Loucy (cell line): ENCODE measurements around the gene EAPP.
"Not testable (repeated sequence)": the region's sequence is repeated elsewhere in the genome, so short reads cannot be mapped to it uniquely, and the experiment has no call there.

Experiments used
- H2AFZ ChIP-seq: fragments of 200-600 bp; sonication (generic); 2 replicates; pipeline ENCODE4 v1.6.0; 2016; ENCODE audit warnings: antibody characterized with exemption, mild to moderate bottlenecking, low read length, moderate library complexity
- H3F3A ChIP-seq: fragments of 200-600 bp; 2 replicates; pipeline ENCODE4 v1.6.0; 2016; ENCODE audit warnings: antibody characterized with exemption, low read depth, mild to moderate bottlenecking
- H3K27me3 ChIP-seq: fragments of 200-600 bp; sonication (generic); 2 replicates; pipeline ENCODE4 v1.6.1; 2014; ENCODE audit warnings: low read length, mild to moderate bottlenecking; ENCODE audit not compliant: insufficient read depth, poor library complexity, severe bottlenecking
- H3K36me3 ChIP-seq: fragments of 200-600 bp; sonication (generic); 2 replicates; pipeline ENCODE4 v1.6.1; 2016; ENCODE audit warnings: low read length; ENCODE audit not compliant: insufficient read depth
- H3K4me1 ChIP-seq: fragments of 200-600 bp; sonication (generic); 2 replicates; pipeline ENCODE4 v1.5.1; 2014; ENCODE audit warnings: low read length, mild to moderate bottlenecking; ENCODE audit not compliant: insufficient read depth, poor library complexity, severe bottlenecking
- H3K4me2 ChIP-seq: fragments of 200-600 bp; sonication (generic); 2 replicates; pipeline ENCODE4 v1.6.0; 2014; ENCODE audit warnings: antibody characterized with exemption, low read length, low read depth, mild to moderate bottlenecking; ENCODE audit not compliant: poor library complexity, severe bottlenecking
- H3K4me3 ChIP-seq: fragments of 200-600 bp; sonication (generic); 2 replicates; pipeline ENCODE4 v1.5.1; 2014; ENCODE audit warnings: low read length, mild to moderate bottlenecking, mixed read lengths; ENCODE audit not compliant: poor library complexity, severe bottlenecking
- H3K79me2 ChIP-seq: fragments of 200-600 bp; sonication (generic); 2 replicates; pipeline ENCODE4 v1.6.1; 2014; ENCODE audit warnings: low read length; ENCODE audit not compliant: insufficient read depth
- H3K9ac ChIP-seq: fragments of 200-600 bp; sonication (generic); 2 replicates; pipeline ENCODE4 v1.6.0; 2014; ENCODE audit warnings: mild to moderate bottlenecking, low read depth, low read length, moderate library complexity; ENCODE audit not compliant: poor library complexity, severe bottlenecking
- H3K9me2 ChIP-seq: fragments of 200-600 bp; sonication (generic); replicated peaks from 2 replicates; pipeline ENCODE4 v1.6.1; 2016; ENCODE audit warnings: low read depth, low read length, mixed read lengths
- H3K9me3 ChIP-seq: fragments of 200-600 bp; sonication (generic); 2 replicates; pipeline ENCODE4 v1.6.1; 2014; ENCODE audit warnings: mild to moderate bottlenecking, antibody characterized with exemption, low read length, low read depth; ENCODE audit not compliant: insufficient read depth
- H4K20me1 ChIP-seq: fragments of 200-600 bp; sonication (generic); 2 replicates; pipeline ENCODE4 v1.6.0; 2014; ENCODE audit warnings: antibody characterized with exemption, low read length, mild to moderate bottlenecking; ENCODE audit not compliant: insufficient read depth, poor library complexity, severe bottlenecking
- EZH2phosphoT487 ChIP-seq: fragments of 200-600 bp; IDR thresholded peaks from 2 replicates; pipeline ENCODE4 v1.6.1; 2018; ENCODE audit warnings: antibody characterized with exemption, mild to moderate bottlenecking, moderate library complexity, borderline replicate concordance
- TF ChIP-seq, protein P1 (sequence below): fragments of 200-600 bp; sonication (generic); conservative IDR thresholded peaks from 2 replicates; pipeline ENCODE4 v1.5.1; 2014; ENCODE audit warnings: mild to moderate bottlenecking, antibody characterized with exemption, low read length

The EAPP gene

DNA sequence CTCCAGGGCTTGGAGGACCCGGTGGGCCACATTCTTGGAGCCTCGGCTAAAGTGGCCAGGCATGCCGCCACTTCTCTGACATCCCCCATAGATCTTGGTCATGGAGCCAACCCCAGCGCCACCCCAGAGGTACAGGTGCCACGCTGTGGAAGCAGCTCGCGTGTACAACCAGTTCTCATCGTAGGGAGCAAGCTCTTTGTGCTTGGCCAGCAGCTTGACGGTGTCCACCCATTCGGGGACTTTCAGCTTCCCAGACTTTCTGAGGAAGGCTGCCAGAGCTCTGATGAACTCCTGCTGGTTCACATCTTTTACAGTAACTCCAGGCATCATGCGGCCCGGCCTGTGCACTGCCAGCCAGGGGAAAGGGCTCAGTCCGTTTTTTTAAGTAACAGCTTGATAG, 29.3 kb upstream of the EAPP start:
- TF ChIP-seq, protein P1, sequence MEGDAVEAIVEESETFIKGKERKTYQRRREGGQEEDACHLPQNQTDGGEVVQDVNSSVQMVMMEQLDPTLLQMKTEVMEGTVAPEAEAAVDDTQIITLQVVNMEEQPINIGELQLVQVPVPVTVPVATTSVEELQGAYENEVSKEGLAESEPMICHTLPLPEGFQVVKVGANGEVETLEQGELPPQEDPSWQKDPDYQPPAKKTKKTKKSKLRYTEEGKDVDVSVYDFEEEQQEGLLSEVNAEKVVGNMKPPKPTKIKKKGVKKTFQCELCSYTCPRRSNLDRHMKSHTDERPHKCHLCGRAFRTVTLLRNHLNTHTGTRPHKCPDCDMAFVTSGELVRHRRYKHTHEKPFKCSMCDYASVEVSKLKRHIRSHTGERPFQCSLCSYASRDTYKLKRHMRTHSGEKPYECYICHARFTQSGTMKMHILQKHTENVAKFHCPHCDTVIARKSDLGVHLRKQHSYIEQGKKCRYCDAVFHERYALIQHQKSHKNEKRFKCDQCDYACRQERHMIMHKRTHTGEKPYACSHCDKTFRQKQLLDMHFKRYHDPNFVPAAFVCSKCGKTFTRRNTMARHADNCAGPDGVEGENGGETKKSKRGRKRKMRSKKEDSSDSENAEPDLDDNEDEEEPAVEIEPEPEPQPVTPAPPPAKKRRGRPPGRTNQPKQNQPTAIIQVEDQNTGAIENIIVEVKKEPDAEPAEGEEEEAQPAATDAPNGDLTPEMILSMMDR = no peak
- no peak for TF ChIP-seq EZH2phosphoT487
- Histone ChIP-seq H3K9ac (no peak overlapping the region), H3K9me2 (no peaks in the 10 kb centered on the region), H3K36me3 (peaks cover 70% of the 10 kb centered on the region; the same call in 1 of the 2 replicates), H3F3A (no peaks in the 10 kb centered on the region), H2AFZ (no peak overlapping the region), H4K20me1 (no peaks in the 10 kb centered on the region), H3K9me3 (no peaks in the 10 kb centered on the region), H3K4me2 (no peak overlapping the region), H3K4me1 (no peaks in the 10 kb centered on the region), H3K27me3 (no peaks in the 10 kb centered on the region), H3K79me2 (no peaks in the 10 kb centered on the region), H3K4me3 (no peak overlapping the region)

DNA sequence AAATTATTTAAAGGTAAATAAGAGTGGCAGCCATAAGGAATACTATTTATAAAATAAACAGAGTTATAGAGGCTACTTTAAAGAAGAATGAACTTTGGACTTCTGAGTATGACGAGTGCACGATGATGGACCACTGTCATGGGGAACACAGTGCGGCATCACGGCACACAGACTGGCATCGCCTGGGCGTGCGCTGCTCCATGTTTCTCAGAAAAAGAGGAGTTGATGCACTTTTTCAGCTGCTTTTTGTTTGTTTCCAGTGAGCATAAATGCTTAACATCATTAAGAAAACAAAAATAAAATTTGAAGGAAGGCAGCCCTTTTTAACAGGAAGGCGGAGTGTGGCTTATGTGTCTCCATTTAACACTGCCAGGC, 23.3 kb upstream of the EAPP start:
- Histone ChIP-seq H3K27me3 (no peaks in the 10 kb centered on the region), H2AFZ (no peak overlapping the region)
- no peak for TF ChIP-seq EZH2phosphoT487
- TF ChIP-seq, protein P1 = no peak

DNA sequence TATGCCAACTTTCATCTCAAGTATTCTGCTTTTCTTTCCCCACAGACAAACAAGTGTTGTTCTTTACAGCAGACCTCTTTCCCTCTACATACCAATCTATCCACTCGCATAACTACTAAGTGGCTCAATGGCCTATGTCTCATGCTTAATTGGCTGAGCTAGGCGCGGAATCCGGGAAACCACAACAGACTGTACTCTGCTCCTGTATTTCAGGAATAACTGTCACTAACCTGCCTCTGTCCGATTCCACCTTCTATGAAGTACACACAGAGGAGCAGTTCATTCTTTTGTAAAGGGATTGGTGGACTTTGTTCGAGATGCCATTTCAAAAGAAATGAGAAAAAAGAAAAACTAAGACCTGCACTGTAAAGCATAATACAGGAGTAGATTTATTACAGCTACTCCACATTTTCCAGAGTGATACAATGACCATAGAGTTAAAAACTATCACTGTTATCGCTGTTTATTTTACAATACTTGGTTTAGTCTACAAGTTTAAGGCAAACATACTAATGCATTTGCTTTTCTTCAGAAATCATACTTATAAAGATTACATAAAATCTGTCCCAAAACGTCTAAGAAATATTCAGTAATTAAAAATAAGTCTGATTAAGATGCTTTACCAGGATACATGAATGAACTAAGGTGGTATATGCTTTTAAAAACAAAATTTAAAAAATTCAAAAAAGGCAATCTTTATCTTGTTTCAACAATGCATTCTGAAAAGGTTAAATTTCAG, 22.7 kb upstream of the EAPP start:
- not testable (repeated sequence) for H3K4me2 ChIP-seq, H3K79me2 ChIP-seq, H3K9ac ChIP-seq, H3K9me2 ChIP-seq, H3K4me3 ChIP-seq, H2AFZ ChIP-seq, H3K9me3 ChIP-seq, H3F3A ChIP-seq, H3K27me3 ChIP-seq, H4K20me1 ChIP-seq, H3K4me1 ChIP-seq
- H3K36me3 ChIP-seq = peaks cover 25% of the 10 kb centered on the region; the same call in 1 of the 2 replicates

More for the DNA sequence above, 23.3 kb upstream of the EAPP start:
- Histone ChIP-seq H3K9me2 (no peaks in the 10 kb centered on the region), H3K4me2 (no peak overlapping the region), H3K4me1 (no peaks in the 10 kb centered on the region), H3K36me3 (peaks cover 30% of the 10 kb centered on the region; the same call in 1 of the 2 replicates), H3K4me3 (no peak overlapping the region), H3F3A (no peaks in the 10 kb centered on the region), H3K79me2 (no peaks in the 10 kb centered on the region), H3K9me3 (no peaks in the 10 kb centered on the region), H4K20me1 (no peaks in the 10 kb centered on the region), H3K9ac (no peak overlapping the region)

DNA sequence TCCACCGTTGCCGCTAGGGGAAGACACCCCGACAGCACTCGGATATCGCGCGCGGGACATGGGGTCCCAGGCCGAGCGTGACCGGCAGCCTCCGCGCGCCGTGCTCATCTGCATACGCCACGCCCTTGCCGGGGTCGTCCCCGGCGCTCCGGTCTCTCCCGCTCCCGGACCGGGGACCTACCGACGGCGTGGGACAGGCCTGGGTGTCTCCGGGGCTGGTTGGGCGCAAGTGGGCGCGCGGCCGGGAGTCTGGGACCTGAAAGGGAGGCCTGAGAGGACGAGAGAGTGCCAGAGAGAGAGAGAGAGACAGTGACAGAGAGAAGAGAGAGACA, 17.0 kb upstream of the EAPP start:
- not testable (repeated sequence) for H3K4me3 ChIP-seq, H3K4me1 ChIP-seq, H2AFZ ChIP-seq, H3K36me3 ChIP-seq, H3K79me2 ChIP-seq, H3K27me3 ChIP-seq, H3K9me2 ChIP-seq, H4K20me1 ChIP-seq, H3K4me2 ChIP-seq, H3K9me3 ChIP-seq, H3K9ac ChIP-seq
- H3F3A ChIP-seq = peaks cover 10% of the 10 kb centered on the region

DNA sequence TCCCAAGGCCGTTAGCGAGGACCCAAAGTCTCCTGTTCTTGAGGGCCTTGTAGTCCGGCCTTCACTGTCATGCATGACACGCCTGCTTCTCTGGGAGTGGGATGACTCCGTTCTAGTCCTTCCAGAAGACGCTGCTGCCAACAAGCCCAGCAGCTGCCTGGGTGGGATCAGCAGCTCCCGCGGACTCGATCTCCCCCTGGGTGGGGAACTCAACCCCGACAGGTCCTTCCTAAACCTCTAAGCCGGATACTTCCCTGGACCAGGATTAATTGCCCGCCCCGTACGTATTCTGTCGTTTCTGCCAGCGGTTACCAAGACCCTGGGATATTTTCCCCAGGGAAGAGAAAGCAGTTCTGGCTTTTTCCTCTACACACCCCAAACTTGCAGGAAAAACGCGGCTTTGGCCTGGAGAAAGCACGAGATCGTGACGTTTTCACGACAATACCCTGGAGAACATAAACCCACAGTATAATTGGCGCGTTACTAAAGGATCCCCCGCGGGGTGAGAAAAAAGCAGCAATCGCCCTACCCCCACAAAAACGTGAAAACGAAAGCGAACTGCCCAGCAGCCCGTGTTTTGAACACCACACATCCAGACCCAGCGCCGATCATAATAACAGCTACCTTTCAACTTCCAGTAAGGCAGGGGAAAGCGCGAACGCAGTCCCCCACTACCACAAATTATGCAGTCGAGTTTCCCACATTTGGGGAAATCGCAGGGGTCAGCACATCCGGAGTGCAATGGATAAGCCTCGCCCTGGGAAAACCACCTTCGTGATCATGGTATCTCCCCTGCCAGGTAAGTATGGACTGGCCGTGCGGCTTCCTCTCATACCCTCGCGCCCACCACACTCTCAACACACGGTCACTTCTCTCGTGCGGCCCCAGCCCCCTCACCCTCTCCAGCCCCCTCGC, 16.3 kb upstream of the EAPP start:
- not testable (repeated sequence) for H3K9me3 ChIP-seq, H3K79me2 ChIP-seq, H3K9me2 ChIP-seq, H3K4me1 ChIP-seq, H3K9ac ChIP-seq, H4K20me1 ChIP-seq, H3K4me2 ChIP-seq, H3K27me3 ChIP-seq, H2AFZ ChIP-seq, H3K36me3 ChIP-seq, H3K4me3 ChIP-seq
- H3F3A ChIP-seq = peaks cover 10% of the 10 kb centered on the region
